ENCODE data around the gene TSC22D1.

GRCh38 chr13:44540761-44541434 is 35.2 kb downstream of the TSC22D1 start:
- no peak for TF ChIP-seq CTCF (IDR thresholded peaks at IDR 0.05; ENCODE audit: low read length)
- no peak for TF ChIP-seq EZH2phosphoT487 (IDR thresholded peaks at IDR 0.05; ENCODE audit: low read length)

All from MM.1S (cell line).